ENCODE results near the gene ADAMTS6. TPM values are rescaled to one million over a fixed set of nuclear protein-coding genes. Genes with fewer than 3 reads are reported as not detected.

ADAMTS6 gene
- total RNA-seq, 4 donors from 2014 or later: 0.05 to 0.49 (median 0.31) TPM

Other genes starting within 250 kb of the ADAMTS6 start
- under 1 TPM in 1 of 4 donors, not detected in 3; 0.56 TPM for gene CENPK, start 81.2 kb upstream of the ADAMTS6 start, total RNA-seq
- 10 to 100 TPM; 14.1 to 18.8 (median 16.6) TPM for gene PPWD1, start 81.4 kb upstream of the ADAMTS6 start, total RNA-seq
- gene TRIM23, start 142.4 kb upstream of the ADAMTS6 start, total RNA-seq: 10 to 100 TPM; 17.0 to 26.1 (median 22.1) TPM
- gene SHLD3, start 143.1 kb upstream of the ADAMTS6 start, total RNA-seq: 1 to 10 TPM; 1.4 to 3.3 (median 2.4) TPM
- gene TRAPPC13, start 143.1 kb upstream of the ADAMTS6 start, total RNA-seq: 10 to 100 TPM; 11.2 to 21.3 (median 16.7) TPM
- 1 to 10 TPM; 3.6 to 6.6 (median 4.3) TPM for gene SGTB, start 240.2 kb upstream of the ADAMTS6 start, total RNA-seq
- gene NLN, start 240.3 kb upstream of the ADAMTS6 start, total RNA-seq: 10 to 100 TPM; 20.4 to 29.9 (median 27.9) TPM